H1 (cell line): Measurements from ENCODE around the gene HIP1. TPM values are rescaled to one million over a fixed set of nuclear protein-coding genes. Genes with fewer than 3 reads are reported as not detected.

Experiments used
- CTCF ChIA-PET: fragments of 300-600 bp; sonication (Branson Sonifier 250); formaldehyde crosslinking; loops from one replicate; lab custom pipeline; 2021; ENCODE audit not compliant: partially characterized antibody; lab: Charles Lee
- POLR2A ChIA-PET: fragments of 300-600 bp; sonication (Branson Sonifier 250); formaldehyde crosslinking; loops from one replicate; lab custom pipeline; 2021; ENCODE audit warnings: inconsistent platforms; ENCODE audit not compliant: partially characterized antibody; lab: Charles Lee
- DNase-seq, 2 experiments: peaks; one replicate each; pipeline versions ENCODE4 v3.0.0 to v3.0.0-alpha.2; 2010 to 2022; ENCODE audit warnings: low spot score in 2 of 2, low read depth in 1 of 2, mixed read lengths in 1 of 2
- FAIRE-seq: peaks from 2 replicates; lab custom pipeline; 2011; peaks lifted over from hg19 to GRCh38; lab: Jason Lieb, UNC
- H2AFZ ChIP-seq: 2 replicates; pipeline ENCODE4 v1.8.1; 2012; ENCODE audit warnings: low read length, inconsistent platforms
- H2AK5ac ChIP-seq: 2 replicates; pipeline ENCODE4 v1.6.1; 2013; ENCODE audit warnings: low read depth, low read length
- H2BK120ac ChIP-seq: replicated peaks from 2 replicates; pipeline ENCODE3; 2013; ENCODE audit warnings: low read depth, low read length, inconsistent platforms
- H2BK12ac ChIP-seq: 2 replicates; pipeline ENCODE4 v1.6.1; 2013; ENCODE audit warnings: low read depth, low read length
- H2BK15ac ChIP-seq: 2 replicates; pipeline ENCODE4 v1.6.1; 2013; ENCODE audit warnings: low read length
- H2BK20ac ChIP-seq: 2 replicates; pipeline ENCODE4 v1.6.1; 2013; ENCODE audit warnings: low read length
- H2BK5ac ChIP-seq: 2 replicates; pipeline ENCODE4 v1.6.1; 2013; ENCODE audit warnings: low read depth, low read length
- H3K14ac ChIP-seq: 2 replicates; pipeline ENCODE4 v1.6.1; 2013; ENCODE audit warnings: inconsistent platforms; ENCODE audit not compliant: insufficient read length
- H3K18ac ChIP-seq: 2 replicates; pipeline ENCODE4 v1.6.1; 2013; ENCODE audit warnings: low read length; ENCODE audit errors: extremely low read depth
- H3K23ac ChIP-seq: 2 replicates; pipeline ENCODE4 v1.6.1; 2013; ENCODE audit warnings: inconsistent platforms; ENCODE audit not compliant: insufficient read length
- H3K23me2 ChIP-seq: 2 replicates; pipeline ENCODE4 v1.6.1; 2013; ENCODE audit warnings: low read depth, low read length
- H3K27ac ChIP-seq: 2 replicates; pipeline ENCODE4 v1.6.1; 2011; ENCODE audit warnings: low read depth, low read length, inconsistent platforms
- H3K27me3 ChIP-seq, 4 experiments: replicated peaks in 1 of 4; 1 replicate in 1 of 4; 2 replicates in 3 of 4; pipeline versions ENCODE4 v1.6.1 to v1.8.1; 2011 to 2013; ENCODE audit warnings: low read length in 3 of 4, mild to moderate bottlenecking in 3 of 4, inconsistent platforms in 2 of 4, mixed read lengths in 2 of 4, moderate library complexity in 1 of 4; ENCODE audit not compliant: control insufficient read depth in 3 of 4, insufficient read depth in 3 of 4; ENCODE audit errors: extremely low read depth in 1 of 4
- H3K36me3 ChIP-seq, 4 experiments: 2 replicates each; pipeline versions ENCODE4 v1.6.1 to v1.8.1; 2011 to 2013; ENCODE audit warnings: mild to moderate bottlenecking in 4 of 4, low read length in 3 of 4, moderate library complexity in 2 of 4, control low read depth in 1 of 4, inconsistent platforms in 1 of 4; ENCODE audit not compliant: insufficient read depth in 4 of 4, control insufficient read depth in 2 of 4
- H3K4ac ChIP-seq: replicated peaks from 2 replicates; pipeline ENCODE3; 2013; ENCODE audit warnings: low read length, low read depth, mixed read lengths, inconsistent platforms; ENCODE audit not compliant: insufficient read length
- H3K4me1 ChIP-seq, 4 experiments: replicated peaks in 1 of 4; 1 replicate in 1 of 4; 2 replicates in 3 of 4; pipeline versions ENCODE4 v1.6.1 to v1.8.1; 2011 to 2013; ENCODE audit warnings: low read length in 3 of 4, inconsistent platforms in 2 of 4, mixed read lengths in 1 of 4; ENCODE audit not compliant: insufficient read depth in 4 of 4, control insufficient read depth in 3 of 4
- H3K4me2 ChIP-seq, 2 experiments: 2 replicates each; pipeline versions ENCODE4 v1.6.1 to v1.8.1; 2011 to 2013; ENCODE audit warnings: low read depth in 2 of 2, low read length in 2 of 2, control low read depth in 1 of 2, inconsistent platforms in 1 of 2, mild to moderate bottlenecking in 1 of 2; ENCODE audit not compliant: insufficient read depth in 1 of 2
- H3K4me3 ChIP-seq, 4 experiments: fragments of 200-600, 300-600 bp in 1 of 4; sonication (generic), shearing (Covaris generic), sonication (Bioruptor Twin) in 1 of 4; 2 replicates each; pipeline versions ENCODE4 v1.5.1 to v1.8.1; 2011 to 2016; ENCODE audit warnings: low read length in 4 of 4, low read depth in 3 of 4, control low read depth in 2 of 4, inconsistent platforms in 2 of 4, mild to moderate bottlenecking in 2 of 4, mixed read lengths in 1 of 4, moderate library complexity in 1 of 4; ENCODE audit not compliant: insufficient read depth in 2 of 4; ENCODE audit errors: extremely low read depth in 1 of 4
- H3K56ac ChIP-seq: replicated peaks from 2 replicates; pipeline ENCODE3; 2013; ENCODE audit warnings: low read depth, mild to moderate bottlenecking, mixed read lengths, low read length, inconsistent platforms; ENCODE audit not compliant: insufficient read length
- H3K79me1 ChIP-seq: 2 replicates; pipeline ENCODE4 v1.6.1; 2013; ENCODE audit warnings: low read depth, low read length, control low read depth
- H3K79me2 ChIP-seq, 2 experiments: 2 replicates each; pipeline versions ENCODE4 v1.6.1 to v1.8.1; 2012 to 2013; ENCODE audit warnings: low read length in 2 of 2, mild to moderate bottlenecking in 2 of 2, inconsistent platforms in 1 of 2; ENCODE audit not compliant: insufficient read depth in 2 of 2, control insufficient read depth in 1 of 2
- H3K9ac ChIP-seq, 4 experiments: replicated peaks in 1 of 4; 1 replicate in 1 of 4; 2 replicates in 3 of 4; pipeline versions ENCODE4 v1.6.1 to v1.8.1; 2011 to 2013; ENCODE audit warnings: low read depth in 3 of 4, low read length in 3 of 4, control low read depth in 2 of 4, mild to moderate bottlenecking in 2 of 4, moderate library complexity in 2 of 4, inconsistent platforms in 1 of 4; ENCODE audit errors: extremely low read depth in 1 of 4
- H3K9me3 ChIP-seq, 2 experiments: 2 replicates each; pipeline versions ENCODE4 v1.6.1 to v1.8.1; 2012 to 2013; ENCODE audit warnings: mild to moderate bottlenecking in 2 of 2, moderate library complexity in 2 of 2, control low read depth in 1 of 2, inconsistent platforms in 1 of 2, low read depth in 1 of 2, low read length in 1 of 2, mixed read lengths in 1 of 2; ENCODE audit not compliant: insufficient read depth in 2 of 2
- H4K20me1 ChIP-seq, 2 experiments: replicated peaks in 1 of 2; 2 replicates each; pipeline versions ENCODE3 to v1.8.1; 2011 to 2013; ENCODE audit warnings: inconsistent platforms in 2 of 2, low read length in 2 of 2, mild to moderate bottlenecking in 1 of 2; ENCODE audit not compliant: insufficient read depth in 2 of 2, control insufficient read depth in 1 of 2
- H4K5ac ChIP-seq: 2 replicates; pipeline ENCODE4 v1.6.1; 2013; ENCODE audit warnings: low read length, low read depth, mixed read lengths, inconsistent platforms; ENCODE audit not compliant: insufficient read length
- H4K8ac ChIP-seq: 2 replicates; pipeline ENCODE4 v1.8.0; 2013; ENCODE audit warnings: mild to moderate bottlenecking, moderate library complexity, low read length, inconsistent platforms; ENCODE audit not compliant: insufficient read depth; ENCODE audit errors: extremely low read depth
- H4K91ac ChIP-seq: replicated peaks from 2 replicates; pipeline ENCODE3; 2013; ENCODE audit warnings: low read length, mixed read lengths, inconsistent platforms; ENCODE audit not compliant: insufficient read length
- CBX8 ChIP-seq: fragments of 300-800, 300-1000 bp; sonication (generic); IDR thresholded peaks from 2 replicates; pipeline ENCODE4 v1.7.1; 2016; ENCODE audit warnings: low read depth, low read length, borderline replicate concordance
- EZH2 ChIP-seq: fragments of 200-600 bp; sonication (generic); IDR thresholded peaks from 2 replicates; pipeline ENCODE4 v1.7.1; 2012; ENCODE audit warnings: low read depth, mild to moderate bottlenecking, moderate library complexity, low read length, inconsistent platforms; ENCODE audit not compliant: severe bottlenecking
- GABPA ChIP-seq: IDR thresholded peaks from 2 replicates; pipeline ENCODE4 v1.6.1; 2011; ENCODE audit warnings: mild to moderate bottlenecking, low read length, moderate library complexity, borderline replicate concordance; ENCODE audit not compliant: insufficient read depth
- GTF2F1 ChIP-seq: IDR thresholded peaks from 2 replicates; pipeline ENCODE4 v1.6.1; 2012; ENCODE audit warnings: low read depth, low read length, improper control_type of control experiment, borderline replicate concordance
- WGBS, 2 experiments: shearing (Covaris generic) in 1 of 2; methylation state at CpG; one replicate each; pipeline versions ENCODE4 v1.1.6 to v1.1.7; 2013 to 2015; ENCODE audit warnings: low lambda C conversion rate in 2 of 2, mixed read lengths in 2 of 2, inconsistent platforms in 1 of 2, low coverage in 1 of 2, missing lambda C conversion rate in 1 of 2; ENCODE audit not compliant: insufficient replicate concordance in 2 of 2, insufficient coverage in 1 of 2, insufficient read length in 1 of 2; ENCODE audit errors: extremely low coverage in 1 of 2, missing lambda C conversion rate in 1 of 2; 5-methylcytosine and 5-hydroxymethylcytosine counted together
- polyA plus RNA-seq, 7 experiments: library from polyadenylated mRNA; depleted of rRNA in 3 of 7; stranded (reverse) in 5 of 7; unstranded in 2 of 7; fragments of >200 nt in 5 of 7; fragments of 200-250 nt in 2 of 7; gene quantifications; 1 replicate in 5 of 7; 2 replicates in 1 of 7; 4 replicates in 1 of 7; pipeline versions ENCODE4 v1.2.1 to v1.2.3, GENCODE V29; 2011 to 2013; ENCODE audit warnings: missing spikeins in 2 of 7, mixed read lengths in 2 of 7
- total RNA-seq: library from RNA; stranded (reverse); fragmentation: NEBNext Ultra II Directional; extraction: Animal tissue kit (Norgen Biotek cat#: 25700); gene quantifications from 2 replicates; pipeline ENCODE4 v1.2.1, GENCODE V29; 2021

Gene HIP1
- total and polyA plus RNA-seq, 2 of the 8 experiments (the other 6 are each of a cell fraction or from before 2014, with no cell fraction given), result 51.8 to 108 TPM

- Histone ChIP-seq H4K5ac (no peak overlapping the region), H3K4ac (no peak overlapping the region), H3K79me1 (no peaks in the 10 kb centered on the region), H3K4me3 (no peak overlapping the region), H4K8ac (no peak overlapping the region), H3K56ac (no peak overlapping the region), H2BK120ac (no peak overlapping the region), H2BK5ac (no peak overlapping the region; the same call in 1 of the 2 replicates), H2AK5ac (no peak overlapping the region), H2AFZ (no peak overlapping the region), H3K4me2 (no peak overlapping the region), H3K14ac (no peak overlapping the region), H3K9me3 (no peaks in the 10 kb centered on the region), H2BK15ac (no peak overlapping the region), H3K23me2 (no peaks in the 10 kb centered on the region), H3K79me2 (no peaks in the 10 kb centered on the region), H3K23ac (no peak overlapping the region), H3K18ac (no peak overlapping the region), H4K91ac (no peak overlapping the region), H3K4me1 (no peaks in the 10 kb centered on the region), H3K36me3 (peaks cover 13 to 60% (median 45%) of the 10 kb centered on the region in 4 experiments), H3K9ac (no peak overlapping the region), H4K20me1 (peaks cover 0 to 3% of the 10 kb centered on the region in 2 experiments), H3K27ac (no peak overlapping the region), H2BK12ac (no peak overlapping the region), H2BK20ac (no peak overlapping the region), H3K27me3 (no peaks in the 10 kb centered on the region)
- ChIA-PET CTCF (interaction anchor here (1.0 to 1.1 kb wide), 2 partner anchors 10 to 57 kb away, joined by 3 read pairs; no protein-coding TSS in a partner anchor), POLR2A (no interaction called here)
- no peak for DNase-seq
- TF ChIP-seq GTF2F1, result no peak
- no peak for TF ChIP-seq EZH2
- no peak for TF ChIP-seq CBX8
- no peak for TF ChIP-seq GABPA
- WGBS, 2 experiments, result 90% methylated on average over 14 of the region's 14 CpGs; no CpG with 5 or more reads in 1 of the 2 experiments
- no peak for FAIRE-seq
Measured at GRCh38 chr7:75573477-75574019, 165.2 kb downstream of the HIP1 start.
